ENCODE measurements around the gene LYRM4.

The LYRM4 gene

GRCh38 chr6:5078121-5078669 is 182.6 kb downstream of the LYRM4 start:
- no peak overlapping the region for H3K27ac ChIP-seq
- H3K9ac ChIP-seq: no peak overlapping the region
- H3K27me3 ChIP-seq (ENCODE audit: control insufficient read depth, insufficient read depth, low read length): no peaks in the 10 kb centered on the region
- H3K79me2 ChIP-seq: no peaks in the 10 kb centered on the region
- no peak overlapping the region for H3K4me3 ChIP-seq (ENCODE audit: low read depth, low read length)
- H3K4me1 ChIP-seq: no peaks in the 10 kb centered on the region
- TF ChIP-seq CTCF (IDR thresholded peaks at IDR 0.05): peak; percentile 11
- no peaks in the 10 kb centered on the region for H3K36me3 ChIP-seq (ENCODE audit: control insufficient read depth, insufficient read depth, low read length)
- H3K4me2 ChIP-seq (ENCODE audit: low read length): no peak overlapping the region
- no peaks in the 10 kb centered on the region for H3K9me3 ChIP-seq (ENCODE audit: control insufficient read depth, low read length)
- no peak overlapping the region for H2AFZ ChIP-seq

- Histone ChIP-seq H3K9me3 (ENCODE audit: control insufficient read depth, low read length) (no peaks in the 10 kb centered on the region), H3K4me1 (no peaks in the 10 kb centered on the region), H3K4me2 (ENCODE audit: low read length) (no peak overlapping the region), H2AFZ (no peak overlapping the region), H3K36me3 (ENCODE audit: control insufficient read depth, insufficient read depth, low read length) (no peaks in the 10 kb centered on the region), H3K27me3 (ENCODE audit: control insufficient read depth, insufficient read depth, low read length) (no peaks in the 10 kb centered on the region), H3K4me3 (ENCODE audit: low read depth, low read length) (no peak overlapping the region), H3K27ac (no peak overlapping the region), H3K9ac (no peak overlapping the region), H3K79me2 (no peaks in the 10 kb centered on the region)
- TF ChIP-seq CTCF (IDR thresholded peaks at IDR 0.05): no peak
Observed at GRCh38 chr6:5076931-5077330, 183.8 kb downstream of the LYRM4 start.

GRCh38 chr6:5073992-5074391 is 186.8 kb downstream of the LYRM4 start:
- Histone ChIP-seq H3K9me3 (ENCODE audit: control insufficient read depth, low read length) (no peaks in the 10 kb centered on the region), H2AFZ (no peak overlapping the region), H3K4me1 (no peaks in the 10 kb centered on the region), H3K27me3 (ENCODE audit: control insufficient read depth, insufficient read depth, low read length) (no peaks in the 10 kb centered on the region), H3K36me3 (ENCODE audit: control insufficient read depth, insufficient read depth, low read length) (no peaks in the 10 kb centered on the region), H3K79me2 (no peaks in the 10 kb centered on the region), H3K4me2 (ENCODE audit: low read length) (no peak overlapping the region), H3K9ac (no peak overlapping the region), H3K4me3 (ENCODE audit: low read depth, low read length) (no peak overlapping the region), H3K27ac (no peak overlapping the region)
- no peak for TF ChIP-seq CTCF (IDR thresholded peaks at IDR 0.05)

DNA sequence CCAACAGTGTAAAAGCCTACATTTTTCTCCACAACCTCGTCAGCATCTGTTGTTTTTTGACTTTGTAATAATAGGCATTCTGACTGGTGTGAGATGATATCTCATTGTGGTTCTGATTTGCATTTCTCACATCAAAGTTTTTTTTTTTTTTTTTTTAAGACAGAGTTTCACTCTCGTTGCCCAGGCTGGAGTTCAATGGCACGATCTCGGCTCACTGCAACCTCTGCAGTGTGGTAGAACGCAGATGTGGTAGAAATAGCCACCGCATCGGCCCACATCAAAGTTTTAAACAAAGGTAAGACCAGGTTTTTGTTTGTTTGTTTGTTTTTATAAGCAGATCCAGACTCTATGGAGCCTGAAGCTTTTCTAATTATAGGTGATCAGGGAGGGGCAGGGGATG is 188.3 kb downstream of the LYRM4 start:
- H3K9me3 ChIP-seq (ENCODE audit: control insufficient read depth, low read length): no peaks in the 10 kb centered on the region
- H2AFZ ChIP-seq: no peak overlapping the region
- no peak overlapping the region for H3K9ac ChIP-seq
- no peak overlapping the region for H3K4me3 ChIP-seq (ENCODE audit: low read depth, low read length)
- H3K36me3 ChIP-seq (ENCODE audit: control insufficient read depth, insufficient read depth, low read length): no peaks in the 10 kb centered on the region
- no peak overlapping the region for H3K27ac ChIP-seq
- H3K79me2 ChIP-seq: no peaks in the 10 kb centered on the region
- no peak for TF ChIP-seq CTCF (IDR thresholded peaks at IDR 0.05)
- no peak overlapping the region for H3K4me2 ChIP-seq (ENCODE audit: low read length)
- H3K4me1 ChIP-seq: no peaks in the 10 kb centered on the region
- H3K27me3 ChIP-seq (ENCODE audit: control insufficient read depth, insufficient read depth, low read length): no peaks in the 10 kb centered on the region

DNA sequence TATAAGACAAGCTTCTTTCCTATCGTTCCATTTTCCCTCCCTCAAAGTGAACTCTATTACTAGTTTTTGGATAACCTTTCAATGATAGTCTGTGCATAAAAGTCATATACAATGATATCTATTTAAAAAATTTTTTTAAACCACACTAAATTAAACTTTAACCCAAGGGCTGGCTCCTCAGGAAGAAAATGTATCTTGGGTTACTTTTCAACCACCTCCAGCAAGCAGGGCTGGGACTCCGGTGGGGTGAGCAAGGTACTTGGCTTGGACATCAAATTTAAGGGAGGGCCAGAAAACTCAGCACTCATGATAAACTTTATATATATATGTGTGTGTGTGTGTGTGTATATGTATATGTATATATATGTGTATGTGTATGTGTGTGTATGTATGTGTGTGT is 189.5 kb downstream of the LYRM4 start:
- Histone ChIP-seq H3K36me3 (ENCODE audit: control insufficient read depth, insufficient read depth, low read length) (no peaks in the 10 kb centered on the region), H3K4me3 (ENCODE audit: low read depth, low read length) (no peak overlapping the region), H3K79me2 (no peaks in the 10 kb centered on the region), H3K4me1 (no peaks in the 10 kb centered on the region), H3K9ac (no peak overlapping the region), H3K4me2 (ENCODE audit: low read length) (no peak overlapping the region), H3K27me3 (ENCODE audit: control insufficient read depth, insufficient read depth, low read length) (no peaks in the 10 kb centered on the region), H3K27ac (no peak overlapping the region), H2AFZ (no peak overlapping the region), H3K9me3 (ENCODE audit: control insufficient read depth, low read length) (no peaks in the 10 kb centered on the region)
- TF ChIP-seq CTCF (IDR thresholded peaks at IDR 0.05): no peak
